Measurements from ENCODE around the gene HIVEP3. TPM values are rescaled to one million over a fixed set of nuclear protein-coding genes. Genes with fewer than 3 reads are reported as not detected.

HIVEP3 gene
- total RNA-seq, 1 donor from 2014 or later: 5.7 TPM

GRCh38 chr1:41562328-41562727 is 356.4 kb downstream of the HIVEP3 start:
- H3K36me3 ChIP-seq: no peaks in the 10 kb centered on the region
- no peaks in the 10 kb centered on the region for H3K9me3 ChIP-seq (replicated peaks)
- H3K27ac ChIP-seq (replicated peaks): no peak overlapping the region
- no peaks in the 10 kb centered on the region for H3K27me3 ChIP-seq (ENCODE audit: low read depth)
- TF ChIP-seq CTCF (IDR thresholded peaks at IDR 0.05; ENCODE audit: borderline replicate concordance): no peak
- no peak overlapping the region for H3K4me3 ChIP-seq
- intact Hi-C loops (cut with micrococcal nuclease): no loop called here
- H3K4me1 ChIP-seq: peaks cover 20% of the 10 kb centered on the region
- no peak for DNase-seq

GRCh38 chr1:41560931-41561330 is 357.8 kb downstream of the HIVEP3 start:
- intact Hi-C loops (cut with micrococcal nuclease): no loop called here
- no peak for DNase-seq
- Histone ChIP-seq H3K27me3 (ENCODE audit: low read depth) (no peaks in the 10 kb centered on the region), H3K9me3 (replicated peaks) (no peaks in the 10 kb centered on the region), H3K27ac (replicated peaks) (no peak overlapping the region), H3K36me3 (no peaks in the 10 kb centered on the region), H3K4me1 (peaks cover 20% of the 10 kb centered on the region), H3K4me3 (no peak overlapping the region)
- no peak for TF ChIP-seq CTCF (IDR thresholded peaks at IDR 0.05; ENCODE audit: borderline replicate concordance)

GRCh38 chr1:41560496-41560895 is 358.2 kb downstream of the HIVEP3 start:
- no peak overlapping the region for H3K4me3 ChIP-seq
- H3K9me3 ChIP-seq (replicated peaks): no peaks in the 10 kb centered on the region
- no peaks in the 10 kb centered on the region for H3K27me3 ChIP-seq (ENCODE audit: low read depth)
- no peak for TF ChIP-seq CTCF (IDR thresholded peaks at IDR 0.05; ENCODE audit: borderline replicate concordance)
- H3K36me3 ChIP-seq: no peaks in the 10 kb centered on the region
- intact Hi-C loops (cut with micrococcal nuclease): no loop called here
- H3K4me1 ChIP-seq: peaks cover 20% of the 10 kb centered on the region
- H3K27ac ChIP-seq (replicated peaks): no peak overlapping the region
- no peak for DNase-seq

GRCh38 chr1:41559331-41559730 is 359.4 kb downstream of the HIVEP3 start:
- no peak for DNase-seq
- no peak for TF ChIP-seq CTCF (IDR thresholded peaks at IDR 0.05; ENCODE audit: borderline replicate concordance)
- no peaks in the 10 kb centered on the region for H3K9me3 ChIP-seq (replicated peaks)
- H3K36me3 ChIP-seq: no peaks in the 10 kb centered on the region
- intact Hi-C loops (cut with micrococcal nuclease): no loop called here
- peak overlapping the region; percentile 73 for H3K27ac ChIP-seq (replicated peaks)
- H3K27me3 ChIP-seq (ENCODE audit: low read depth): no peaks in the 10 kb centered on the region
- no peak overlapping the region for H3K4me3 ChIP-seq
- peaks cover 20% of the 10 kb centered on the region for H3K4me1 ChIP-seq

GRCh38 chr1:41558761-41559171 is 360.0 kb downstream of the HIVEP3 start:
- H3K27ac ChIP-seq (replicated peaks): peak overlapping the region; percentile 73
- peak; percentile 79 for DNase-seq
- no peaks in the 10 kb centered on the region for H3K27me3 ChIP-seq (ENCODE audit: low read depth)
- H3K4me3 ChIP-seq: no peak overlapping the region
- no peak for TF ChIP-seq CTCF (IDR thresholded peaks at IDR 0.05; ENCODE audit: borderline replicate concordance)
- no peaks in the 10 kb centered on the region for H3K36me3 ChIP-seq
- no peaks in the 10 kb centered on the region for H3K9me3 ChIP-seq (replicated peaks)
- H3K4me1 ChIP-seq: peaks cover 20% of the 10 kb centered on the region
- intact Hi-C loops (cut with micrococcal nuclease): no loop called here

Measured in left ventricle myocardium inferior (tissue), 1 donor.